Bone marrow (tissue), 2 donors: ENCODE measurements around the gene MYO5C.
"Not testable (repeated sequence)": the region's sequence is repeated elsewhere in the genome, so short reads cannot be mapped to it uniquely, and the experiment has no call there.

Source experiments
- DNase-seq, 2 donors: peaks; one replicate each; lab custom pipeline; 2025; lab: John Stamatoyannopoulos, UW

Gene MYO5C

DNA sequence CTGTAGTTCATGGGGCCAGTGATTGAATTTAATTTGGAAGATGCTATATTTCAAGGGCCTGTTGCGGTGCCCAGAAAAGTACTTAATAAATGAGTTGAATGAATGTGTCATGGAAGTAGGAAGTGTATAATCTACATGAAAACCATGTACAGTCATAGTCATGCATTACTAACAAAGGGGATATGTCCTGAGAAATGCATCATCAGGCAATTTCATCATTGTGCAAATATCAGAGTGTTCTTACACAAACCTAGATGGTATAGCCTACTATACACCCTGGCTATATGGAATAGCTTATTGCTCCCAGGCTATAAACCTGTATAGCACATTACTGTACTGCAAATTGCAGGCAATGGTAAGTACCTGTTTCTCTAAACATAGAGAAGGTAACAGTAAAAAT lies 10.7 kb upstream of the MYO5C start:
- DNase-seq = no peak

- no peak for DNase-seq
These were observed 7.6 kb upstream of the MYO5C start for GRCh38 chr15:52303093-52303772.

GRCh38 chr15:52301265-52301847 lies 5.8 kb upstream of the MYO5C start:
- DNase-seq = no peak

DNA sequence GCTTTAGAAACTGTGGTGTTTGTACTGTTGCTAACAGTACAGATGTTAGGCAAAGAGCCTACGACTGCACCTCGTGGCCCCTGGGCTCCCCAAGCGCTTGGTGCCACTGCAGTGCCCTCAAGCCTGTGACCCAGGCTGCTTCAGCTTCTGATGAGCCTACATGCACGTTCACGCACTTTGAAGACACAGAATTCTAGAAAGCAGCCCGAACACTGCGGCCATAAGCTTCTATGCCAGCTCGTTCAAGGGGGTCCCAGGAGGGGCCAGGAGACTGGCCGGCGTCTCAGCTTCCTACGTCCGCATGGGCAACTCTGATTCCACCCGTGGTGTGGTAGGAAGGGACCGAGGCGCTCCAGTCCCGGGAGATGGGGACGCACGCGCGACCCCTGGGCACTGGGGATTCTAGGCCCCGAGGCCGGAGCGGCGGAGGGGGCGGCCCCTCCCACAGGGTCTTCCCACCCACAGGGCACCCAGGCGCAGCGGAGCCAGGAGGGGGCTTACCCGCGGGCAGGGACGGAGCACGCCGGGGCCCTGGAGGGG lies 653 bp downstream of the MYO5C start:
- DNase-seq = no peak

GRCh38 chr15:52292780-52293392 lies 2.7 kb downstream of the MYO5C start:
- DNase-seq = no peak

- DNase-seq = no peak
These were observed 4.4 kb downstream of the MYO5C start for GRCh38 chr15:52291204-52291603.

DNA sequence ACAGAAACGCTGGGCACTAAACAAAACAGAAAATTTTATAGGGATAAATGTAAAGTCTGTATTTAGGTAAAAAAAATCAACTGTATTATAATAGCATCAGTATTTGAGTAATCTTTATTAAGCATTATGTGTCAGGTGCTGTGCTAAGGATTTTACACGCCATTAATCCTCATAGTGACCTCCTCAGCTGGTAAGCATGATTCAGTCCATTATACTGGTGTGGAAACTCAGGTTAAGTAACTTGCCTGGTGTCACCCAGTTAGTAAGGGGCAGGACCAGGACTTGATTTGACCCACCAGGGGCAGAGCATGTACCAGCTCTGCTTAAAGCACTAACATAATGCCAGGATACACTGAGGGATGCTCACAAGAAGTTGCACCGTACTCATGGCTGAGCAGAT lies 4.8 kb downstream of the MYO5C start:
- DNase-seq = no peak

DNA sequence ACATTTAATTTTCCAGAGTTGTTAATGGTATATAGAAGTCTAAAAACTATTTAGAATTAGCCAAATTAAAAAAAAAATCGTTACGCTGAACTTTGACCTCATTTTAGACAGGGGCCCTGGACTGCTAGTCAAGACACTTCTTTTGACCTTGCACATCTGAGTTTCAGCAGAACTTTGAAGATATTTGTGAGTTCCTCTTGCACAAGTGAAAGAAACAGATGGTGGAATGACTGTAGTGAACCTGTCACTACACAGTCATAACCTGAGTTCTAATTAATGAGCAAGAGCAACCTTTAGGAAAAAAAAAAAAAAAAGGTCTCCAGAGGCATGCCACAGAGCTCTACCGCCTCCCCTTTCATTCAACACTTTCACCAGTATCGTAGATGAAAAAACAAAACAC lies 5.3 kb downstream of the MYO5C start:
- DNase-seq = no peak

GRCh38 chr15:52289629-52290081 lies 5.9 kb downstream of the MYO5C start:
- no peak for DNase-seq

DNA sequence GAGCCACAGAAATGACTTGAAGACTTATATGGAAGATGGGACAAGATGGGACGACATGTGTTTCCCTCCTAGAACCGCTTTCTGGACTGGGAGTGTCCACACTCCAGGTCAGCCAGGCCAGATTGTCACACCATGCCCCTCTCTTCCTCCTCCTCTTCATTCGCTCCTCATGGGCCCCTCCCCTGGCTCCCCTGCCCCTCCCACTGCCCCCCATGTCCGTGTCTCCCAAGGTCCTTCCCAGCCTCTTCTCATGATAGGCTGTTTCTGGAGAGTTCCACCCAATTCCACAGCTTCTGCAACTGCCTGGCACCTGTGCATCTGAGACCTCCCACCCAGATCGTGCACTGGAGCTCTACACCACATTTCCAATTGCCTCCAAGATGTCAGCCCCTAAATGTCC lies 6.6 kb downstream of the MYO5C start:
- DNase-seq = no peak

DNA sequence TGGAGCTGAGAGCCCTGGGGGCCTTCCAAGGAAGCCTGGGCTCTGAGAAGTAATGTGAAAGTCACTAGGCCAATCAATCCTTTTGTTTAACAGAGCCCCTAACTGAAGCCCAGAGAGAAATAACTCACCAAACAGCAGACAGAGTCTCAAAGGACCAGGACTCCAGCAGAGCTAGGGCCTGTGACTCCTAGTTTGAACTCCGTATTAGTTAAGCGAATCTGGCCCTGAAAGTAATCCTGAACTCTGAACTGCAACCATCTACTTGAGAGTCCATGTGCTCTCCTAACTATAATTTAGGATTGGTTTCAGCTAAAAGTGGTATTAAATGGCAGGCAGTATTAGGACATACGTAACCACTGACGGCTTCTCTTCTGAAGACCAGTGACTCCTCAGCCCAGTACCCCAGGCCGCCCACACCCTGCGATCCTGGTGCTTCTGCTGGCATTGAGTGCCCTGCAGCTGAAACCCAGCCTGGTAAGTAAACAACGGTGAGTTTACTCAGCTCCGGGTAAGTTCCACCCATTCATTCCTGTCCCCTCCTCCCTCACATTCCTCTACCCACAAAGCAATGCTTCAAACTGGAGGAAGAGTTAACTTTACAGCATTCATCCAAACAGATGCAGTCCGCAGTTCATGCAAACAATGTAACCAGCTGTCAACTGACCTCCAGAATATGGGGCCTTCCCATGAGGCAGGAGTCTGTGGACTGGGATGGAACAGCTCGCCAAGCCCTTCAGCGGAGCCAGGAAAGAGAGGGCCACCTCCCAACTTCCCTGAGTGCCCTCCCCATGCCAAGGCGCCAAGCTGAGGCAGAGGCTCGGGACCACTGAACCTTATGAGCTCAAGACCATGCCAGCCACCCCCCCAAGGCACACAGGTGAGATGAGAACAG lies 7.3 kb downstream of the MYO5C start:
- no peak for DNase-seq

DNA sequence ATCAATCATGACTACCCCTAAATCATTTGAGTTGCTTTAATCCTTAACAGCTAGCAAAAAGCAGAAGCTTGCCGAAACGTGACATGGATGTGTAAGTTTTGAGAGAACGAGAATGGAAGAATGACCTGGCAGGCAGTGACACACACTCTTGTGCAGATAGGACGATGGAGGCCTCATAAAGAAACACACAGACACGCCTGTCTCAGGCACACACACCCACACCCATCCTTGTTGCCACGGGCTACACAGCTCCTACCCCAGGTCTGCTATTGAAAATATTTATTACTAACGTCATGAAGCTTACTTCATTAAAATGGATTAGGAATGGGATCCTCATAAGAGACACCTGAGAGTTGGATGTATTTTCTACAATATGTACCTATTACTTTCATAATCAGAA lies 8.5 kb downstream of the MYO5C start:
- no peak for DNase-seq

DNA sequence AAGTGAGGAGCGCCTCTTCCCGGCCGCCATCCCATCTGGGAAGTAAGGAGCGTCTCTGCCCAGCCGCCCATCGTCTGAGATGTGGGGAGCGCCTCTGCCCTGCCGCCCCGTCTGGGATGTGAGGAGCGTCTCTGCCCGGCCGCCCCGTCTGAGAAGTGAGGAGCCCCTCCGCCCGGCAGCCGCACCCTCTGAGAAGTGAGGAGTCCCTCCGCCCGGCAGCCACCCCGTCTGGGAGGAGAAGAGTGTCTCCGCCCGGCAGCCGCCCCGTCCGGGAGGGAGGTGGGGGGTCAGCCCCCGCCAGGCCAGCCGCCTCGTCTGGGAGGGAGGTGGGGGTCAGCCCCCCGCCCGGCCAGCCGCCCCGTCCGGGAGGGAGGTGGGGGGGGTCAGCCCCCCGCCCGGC lies 9.7 kb downstream of the MYO5C start:
- not testable (repeated sequence) for DNase-seq

DNA sequence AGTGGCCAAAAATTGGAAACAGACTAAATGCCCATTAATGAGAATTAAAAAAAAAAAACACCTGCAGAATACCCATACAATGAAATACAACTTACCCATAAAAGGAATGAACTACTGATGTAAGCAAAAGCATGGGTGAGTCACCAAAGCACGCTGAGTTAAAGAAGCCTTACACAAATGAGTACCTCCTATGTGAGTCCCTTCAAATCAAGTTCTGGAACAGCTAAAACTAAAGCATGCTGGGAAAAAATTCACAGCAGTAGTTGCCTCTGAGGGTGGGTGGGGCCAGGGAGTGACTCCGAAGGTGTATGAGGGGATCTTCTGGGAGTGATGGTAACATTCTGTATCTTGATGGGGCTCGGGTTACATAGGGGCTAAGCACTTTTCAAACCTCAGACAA lies 11.4 kb downstream of the MYO5C start:
- DNase-seq = no peak

- no peak for DNase-seq
These were observed 12.3 kb downstream of the MYO5C start for GRCh38 chr15:52283281-52283680.

GRCh38 chr15:52282418-52282817 lies 13.2 kb downstream of the MYO5C start:
- DNase-seq = no peak

- no peak for DNase-seq
These were observed 14.2 kb downstream of the MYO5C start for GRCh38 chr15:52281085-52282035.

DNA sequence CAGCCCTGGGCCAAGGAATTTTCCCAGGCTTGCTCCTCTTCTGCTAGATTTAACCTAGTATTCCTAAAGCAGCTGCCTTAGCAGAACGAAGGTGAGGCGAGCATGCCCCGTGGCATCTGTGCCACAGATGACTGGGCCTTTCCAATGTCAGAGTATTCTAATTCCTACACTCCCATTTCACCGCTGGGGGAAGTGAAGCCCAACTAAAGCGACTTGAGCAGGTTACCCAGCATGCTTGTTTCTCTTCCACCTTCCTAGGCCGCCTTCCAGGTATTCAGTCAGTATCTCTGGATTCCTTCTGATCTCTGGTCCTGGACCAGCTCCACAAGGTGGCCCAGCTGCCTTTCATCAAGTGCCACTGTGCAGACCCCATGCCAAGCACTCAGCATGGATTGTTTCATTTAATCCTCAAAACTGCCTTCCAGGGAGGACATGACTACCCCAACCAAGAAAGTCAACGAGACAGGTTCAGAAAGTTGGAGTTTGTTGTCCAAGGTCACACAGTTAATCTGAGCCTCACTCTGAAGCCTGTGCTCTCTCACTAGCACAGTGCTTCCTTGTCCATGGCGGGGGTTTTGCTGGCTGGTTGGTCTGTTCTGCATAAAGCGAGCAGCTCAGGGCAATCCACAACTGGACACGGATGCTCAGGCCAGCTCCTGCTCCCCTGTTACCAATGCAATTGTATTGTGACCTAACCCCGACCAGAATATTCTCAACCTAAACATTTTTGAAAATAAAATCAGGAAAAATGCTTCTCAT lies 15.1 kb downstream of the MYO5C start:
- DNase-seq = no peak

DNA sequence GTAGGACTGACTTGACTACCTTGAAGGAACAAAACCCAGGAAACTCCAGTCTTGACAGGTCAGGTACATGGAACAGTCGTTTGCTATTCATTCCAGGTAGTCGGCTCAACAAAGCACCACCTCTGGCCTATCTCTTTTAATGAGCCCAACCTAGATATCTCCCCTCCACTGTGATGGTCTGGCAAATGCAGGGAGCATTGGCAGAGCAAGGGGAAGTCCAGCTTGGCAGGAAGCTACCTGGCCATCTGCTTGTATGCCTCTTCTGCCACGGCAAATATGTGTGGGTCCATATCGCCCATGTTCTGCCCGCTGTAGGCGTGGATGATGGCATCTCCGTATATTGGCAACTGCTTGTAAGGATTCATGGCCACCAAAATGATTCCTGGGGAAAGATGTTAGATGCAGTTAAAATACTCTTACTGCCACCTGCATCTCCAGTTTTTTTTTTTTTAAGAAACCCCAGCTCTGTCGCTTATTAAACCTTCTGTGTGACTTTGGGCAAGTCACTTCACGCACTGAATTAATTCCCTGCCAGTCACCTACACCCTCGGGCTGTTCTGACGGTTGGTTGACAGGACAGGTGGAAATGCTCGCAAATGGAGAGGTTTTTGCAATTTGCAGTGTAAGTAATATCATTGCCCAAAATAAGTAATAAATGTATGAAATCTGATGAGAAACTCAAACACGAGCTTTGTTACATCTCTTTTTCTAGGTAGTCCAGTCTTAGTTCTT lies 16.8 kb downstream of the MYO5C start:
- DNase-seq = no peak

- no peak for DNase-seq
These were observed 17.5 kb downstream of the MYO5C start for GRCh38 chr15:52278135-52278534.
